Neutrophil (primary cell): ENCODE measurements around the gene EHBP1.

Experiments
- H3K27ac ChIP-seq: fragments of 200-600 bp; sonication (generic); 2 replicates; pipeline ENCODE4 v1.5.1; 2016; ENCODE audit warnings: mild to moderate bottlenecking, moderate library complexity
- H3K27me3 ChIP-seq: fragments of 200-600 bp; sonication (generic); 2 replicates; pipeline ENCODE4 v1.6.0; 2016; ENCODE audit warnings: mild to moderate bottlenecking
- H3K36me3 ChIP-seq: fragments of 200-600 bp; sonication (generic); 2 replicates; pipeline ENCODE4 v1.5.1; 2017
- H3K4me1 ChIP-seq, 2 experiments: fragments of 200-600 bp in 1 of 2; sonication (generic) in 1 of 2; 1 replicate in 1 of 2; 2 replicates in 1 of 2; pipeline versions ENCODE4 v1.5.1 to v1.6.1; 2013 to 2016; ENCODE audit warnings: low read depth in 1 of 2, low read length in 1 of 2, mild to moderate bottlenecking in 1 of 2, moderate library complexity in 1 of 2; ENCODE audit not compliant: control insufficient read depth in 1 of 2, insufficient read depth in 1 of 2
- H3K4me3 ChIP-seq, 2 experiments: fragments of 200-600 bp in 1 of 2; sonication (generic) in 1 of 2; 1 replicate in 1 of 2; 2 replicates in 1 of 2; pipeline ENCODE4 v1.5.1; 2013 to 2016; ENCODE audit warnings: low read depth in 1 of 2, low read length in 1 of 2, mild to moderate bottlenecking in 1 of 2, moderate library complexity in 1 of 2
- H3K9me3 ChIP-seq: fragments of 200-600 bp; sonication (generic); 2 replicates; pipeline ENCODE4 v1.5.1; 2016
- CTCF ChIP-seq: fragments of 200-600 bp; sonication (generic); IDR thresholded peaks from 2 replicates; pipeline ENCODE4 v1.5.1; 2016; ENCODE audit warnings: antibody characterized with exemption

The EHBP1 gene

DNA sequence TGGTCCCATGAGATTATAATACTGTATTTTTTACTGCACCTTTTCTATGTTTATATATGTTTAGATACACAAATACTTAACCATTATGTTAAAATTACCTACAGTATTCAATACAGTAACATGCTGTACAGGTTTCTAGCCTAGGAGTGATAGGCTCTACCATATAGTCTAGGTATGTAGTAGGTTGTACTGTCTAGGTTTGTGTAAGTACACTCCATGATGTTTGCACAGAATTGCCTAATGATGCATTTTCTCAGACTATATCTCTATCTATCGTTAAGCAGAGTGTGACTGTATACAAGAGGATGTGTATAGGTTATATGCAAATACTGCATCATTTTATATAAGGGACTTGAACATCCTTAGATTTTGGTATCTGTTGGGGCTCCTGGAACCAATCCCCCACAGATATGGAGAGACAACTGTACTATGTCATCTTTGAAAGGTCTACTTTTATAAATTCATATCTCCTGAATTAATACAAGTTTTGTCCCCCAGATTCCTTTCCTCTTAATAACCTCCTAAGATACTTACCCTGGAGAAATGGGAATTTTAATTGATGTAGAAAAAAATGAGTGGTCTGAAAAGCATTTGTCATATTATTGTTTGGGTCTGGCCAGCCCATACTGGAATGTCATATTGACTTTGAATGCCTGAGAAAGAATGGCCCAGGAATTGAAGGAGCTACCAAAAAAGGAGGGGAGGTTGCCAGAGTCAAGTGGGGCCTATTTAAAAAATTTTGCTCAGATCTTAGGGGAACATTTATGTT, 36.6 kb downstream of the EHBP1 start:
- H3K27ac ChIP-seq: no peak overlapping the region
- H3K36me3 ChIP-seq: no peaks in the 10 kb centered on the region
- no peaks in the 10 kb centered on the region for H3K27me3 ChIP-seq
- no peak for TF ChIP-seq CTCF
- no peaks in the 10 kb centered on the region for H3K9me3 ChIP-seq
- H3K4me3 ChIP-seq: no peak overlapping the region
- H3K4me1 ChIP-seq: no peaks in the 10 kb centered on the region

DNA sequence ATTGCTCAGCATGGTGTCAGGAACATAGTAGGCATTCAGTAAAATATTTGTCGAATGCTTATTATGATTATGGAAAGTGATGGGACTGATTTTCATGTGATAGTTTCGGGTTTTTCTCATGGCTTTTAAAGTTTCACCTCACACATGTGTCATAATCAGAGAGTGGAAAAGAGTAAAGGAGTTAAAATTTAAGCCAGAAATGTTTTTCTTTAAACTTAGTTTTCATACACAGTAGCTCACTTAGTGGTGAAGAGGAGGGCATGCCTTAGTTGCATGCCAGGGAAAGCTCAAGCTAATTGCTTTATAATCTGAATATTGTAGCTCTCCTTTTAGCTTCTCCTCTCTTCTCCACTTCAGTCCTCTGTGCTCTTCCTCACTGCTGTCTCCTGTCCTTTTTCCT, 38.0 kb downstream of the EHBP1 start:
- no peaks in the 10 kb centered on the region for H3K27me3 ChIP-seq

GRCh38 chr2:62744603-62745002, 39.1 kb downstream of the EHBP1 start:
- H3K27ac ChIP-seq: no peak overlapping the region
- no peak overlapping the region for H3K4me3 ChIP-seq
- H3K27me3 ChIP-seq: no peaks in the 10 kb centered on the region
- no peaks in the 10 kb centered on the region for H3K4me1 ChIP-seq
- no peak for TF ChIP-seq CTCF
- H3K36me3 ChIP-seq: no peaks in the 10 kb centered on the region
- H3K9me3 ChIP-seq: no peaks in the 10 kb centered on the region

More for the DNA sequence above, 38.0 kb downstream of the EHBP1 start:
- H3K27ac ChIP-seq: no peak overlapping the region
- TF ChIP-seq CTCF: no peak
- H3K4me1 ChIP-seq: no peaks in the 10 kb centered on the region
- no peak overlapping the region for H3K4me3 ChIP-seq
- H3K36me3 ChIP-seq: no peaks in the 10 kb centered on the region
- H3K9me3 ChIP-seq: no peaks in the 10 kb centered on the region

- H3K27me3 ChIP-seq: no peaks in the 10 kb centered on the region
- TF ChIP-seq CTCF: no peak
- no peak overlapping the region for H3K27ac ChIP-seq
- H3K9me3 ChIP-seq: no peaks in the 10 kb centered on the region
- H3K36me3 ChIP-seq: no peaks in the 10 kb centered on the region
- H3K4me1 ChIP-seq: no peaks in the 10 kb centered on the region
- no peak overlapping the region for H3K4me3 ChIP-seq
Observed at GRCh38 chr2:62745891-62746481, 40.5 kb downstream of the EHBP1 start.

DNA sequence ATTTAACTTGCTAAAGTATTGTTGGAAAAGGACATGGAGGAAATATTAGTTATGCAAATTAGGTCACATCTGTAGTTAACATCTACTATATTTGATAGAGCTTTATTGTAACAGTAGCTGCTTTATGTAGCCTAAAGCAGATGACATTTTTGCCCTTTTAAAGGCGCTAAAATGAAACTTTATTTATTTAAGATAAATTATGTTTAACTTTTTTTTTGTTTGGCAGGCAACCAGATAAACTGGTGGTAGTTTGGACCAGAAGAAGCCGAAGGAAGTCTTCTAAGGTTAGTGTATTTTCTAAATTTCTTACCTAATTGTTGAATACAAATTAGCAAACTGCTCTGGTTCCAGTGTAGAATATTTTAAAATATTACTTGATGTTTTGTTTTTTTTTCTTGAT, 41.7 kb downstream of the EHBP1 start:
- no peak overlapping the region for H3K27ac ChIP-seq
- no peak overlapping the region for H3K4me3 ChIP-seq
- H3K4me1 ChIP-seq: no peaks in the 10 kb centered on the region
- H3K27me3 ChIP-seq: no peaks in the 10 kb centered on the region
- no peak for TF ChIP-seq CTCF
- no peaks in the 10 kb centered on the region for H3K9me3 ChIP-seq
- H3K36me3 ChIP-seq: no peaks in the 10 kb centered on the region
